IMR-90 (cell line): Measurements from ENCODE around the gene CDYL2. TPM values are rescaled to one million over a fixed set of nuclear protein-coding genes. Genes with fewer than 3 reads are reported as not detected.

Source experiments
- ATAC-seq: fragments of 200-7000 bp; cut with Tn5 transposase; 2 replicates; pipeline ENCODE4 v1.9.1; 2020; ENCODE audit warnings: low read depth, mild to moderate bottlenecking, moderate library complexity
- BruUV-seq: library from RNA; stranded (reverse); fragments of 400-500 nt; replicated peaks from 2 replicates; lab custom pipeline; 2021; lab: Mats Ljungman, UMichigan
- CTCF ChIA-PET: fragments of 300-600 bp; formaldehyde crosslinking; extraction: SDS; loops from one replicate; lab custom pipeline; 2021; ENCODE audit warnings: antibody characterized with exemption; lab: Yijun Ruan, JAX
- POLR2A ChIA-PET: fragments of 300-600 bp; sonication (Branson Sonifier 250); formaldehyde crosslinking; loops from one replicate; lab custom pipeline; 2022; ENCODE audit warnings: antibody characterized with exemption; ENCODE audit not compliant: unreplicated experiment; lab: Charles Lee
- DNase-seq: peaks from one replicate; pipeline ENCODE4 v3.0.0; 2013
- H2AFZ ChIP-seq: replicated peaks from 2 replicates; pipeline ENCODE3; 2013; ENCODE audit warnings: low read length, mild to moderate bottlenecking; ENCODE audit not compliant: poor library complexity
- H2AK5ac ChIP-seq: 2 replicates; pipeline ENCODE4 v1.6.1; 2013; ENCODE audit warnings: low read depth, low read length, inconsistent platforms
- H2AK9ac ChIP-seq: replicated peaks from 2 replicates; pipeline ENCODE3; 2013; ENCODE audit warnings: mild to moderate bottlenecking, low read depth, low read length, moderate library complexity; ENCODE audit not compliant: poor library complexity
- H2BK120ac ChIP-seq: 2 replicates; pipeline ENCODE4 v1.6.1; 2013; ENCODE audit warnings: low read depth, low read length, inconsistent platforms
- H2BK15ac ChIP-seq: 3 replicates; pipeline ENCODE4 v1.6.1; 2013; ENCODE audit warnings: low read depth, low read length, inconsistent platforms
- H2BK20ac ChIP-seq: 2 replicates; pipeline ENCODE4 v1.6.1; 2013; ENCODE audit warnings: low read depth, mild to moderate bottlenecking, inconsistent platforms, low read length, moderate library complexity
- H2BK5ac ChIP-seq: 2 replicates; pipeline ENCODE4 v1.6.1; 2013; ENCODE audit warnings: mild to moderate bottlenecking, low read depth, low read length, inconsistent platforms; ENCODE audit not compliant: poor library complexity, severe bottlenecking
- H3K14ac ChIP-seq: replicated peaks from 2 replicates; pipeline ENCODE4 v1.6.1; 2013; ENCODE audit warnings: low read depth, low read length, inconsistent platforms
- H3K18ac ChIP-seq: 2 replicates; pipeline ENCODE4 v1.6.1; 2013; ENCODE audit warnings: low read depth, low read length, control low read depth
- H3K23ac ChIP-seq: 2 replicates; pipeline ENCODE4 v1.6.1; 2013; ENCODE audit warnings: low read depth, low read length, inconsistent platforms
- H3K27ac ChIP-seq: 2 replicates; pipeline ENCODE4 v1.5.1; 2013; ENCODE audit warnings: mild to moderate bottlenecking, control low read depth, low read length; ENCODE audit not compliant: insufficient read depth
- H3K27me3 ChIP-seq: 2 replicates; pipeline ENCODE4 v1.6.1; 2013; ENCODE audit warnings: low read length; ENCODE audit not compliant: control insufficient read depth, insufficient read depth
- H3K36me3 ChIP-seq: 2 replicates; pipeline ENCODE4 v1.6.1; 2013; ENCODE audit warnings: low read length, mixed read lengths; ENCODE audit not compliant: control insufficient read depth, insufficient read depth
- H3K4ac ChIP-seq: 2 replicates; pipeline ENCODE4 v1.6.1; 2013; ENCODE audit warnings: low read depth, low read length, inconsistent platforms
- H3K4me1 ChIP-seq: 2 replicates; pipeline ENCODE4 v1.6.1; 2013; ENCODE audit warnings: low read length, mixed read lengths; ENCODE audit not compliant: control insufficient read depth, insufficient read depth
- H3K4me2 ChIP-seq: 2 replicates; pipeline ENCODE4 v1.6.1; 2013; ENCODE audit warnings: low read depth, mild to moderate bottlenecking, control low read depth, low read length, moderate library complexity
- H3K4me3 ChIP-seq: 2 replicates; pipeline ENCODE4 v1.5.1; 2013; ENCODE audit warnings: low read depth, mild to moderate bottlenecking, control low read depth, low read length, moderate library complexity; ENCODE audit not compliant: insufficient read depth
- H3K56ac ChIP-seq: 2 replicates; pipeline ENCODE4 v1.6.1; 2013; ENCODE audit warnings: low read length, inconsistent platforms; ENCODE audit not compliant: insufficient read depth; ENCODE audit errors: extremely low read depth
- H3K79me1 ChIP-seq, 2 experiments: 2 replicates each; pipeline ENCODE4 v1.6.1; 2013; ENCODE audit warnings: low read length in 2 of 2, inconsistent platforms in 1 of 2, low read depth in 1 of 2
- H3K9ac ChIP-seq: 2 replicates; pipeline ENCODE4 v1.6.1; 2013; ENCODE audit warnings: low read depth, low read length, control low read depth
- H3K9me1 ChIP-seq: 2 replicates; pipeline ENCODE4 v1.6.1; 2013; ENCODE audit warnings: low read length, inconsistent platforms; ENCODE audit not compliant: insufficient read depth
- H3K9me3 ChIP-seq: 2 replicates; pipeline ENCODE4 v1.6.1; 2013; ENCODE audit warnings: low read length; ENCODE audit not compliant: control insufficient read depth, insufficient read depth
- H4K20me1 ChIP-seq: 2 replicates; pipeline ENCODE4 v1.6.1; 2013; ENCODE audit warnings: low read length, inconsistent platforms; ENCODE audit not compliant: insufficient read depth
- H4K5ac ChIP-seq: 2 replicates; pipeline ENCODE4 v1.6.1; 2013; ENCODE audit warnings: mild to moderate bottlenecking, low read depth, low read length, control low read depth
- H4K8ac ChIP-seq, 2 experiments: 2 replicates each; pipeline ENCODE4 v1.6.1; 2013; ENCODE audit warnings: low read depth in 2 of 2, low read length in 2 of 2, control low read depth in 1 of 2, inconsistent platforms in 1 of 2
- H4K91ac ChIP-seq: 2 replicates; pipeline ENCODE4 v1.6.1; 2013; ENCODE audit warnings: low read depth, low read length, inconsistent platforms; ENCODE audit not compliant: insufficient read depth
- CTCF ChIP-seq: conservative IDR thresholded peaks from 2 replicates; pipeline ENCODE4 v1.5.1; 2012; ENCODE audit warnings: mild to moderate bottlenecking, low read depth, low read length, improper control_type of control experiment
- FOS ChIP-seq: fragments of 150-350 bp; IDR thresholded peaks from 2 replicates; pipeline ENCODE4 v1.6.1; 2016; ENCODE audit warnings: low read depth, low read length
- MAZ ChIP-seq: IDR thresholded peaks from 2 replicates; pipeline ENCODE4 v1.6.1; 2012; ENCODE audit warnings: low read depth, mild to moderate bottlenecking, low read length, improper control_type of control experiment, moderate library complexity, borderline replicate concordance
- MXI1 ChIP-seq: IDR thresholded peaks from 2 replicates; pipeline ENCODE4 v1.6.1; 2012; ENCODE audit warnings: low read depth, mild to moderate bottlenecking, low read length, moderate library complexity, borderline replicate concordance
- POLR2A ChIP-seq: IDR thresholded peaks from 2 replicates; pipeline ENCODE4 v1.6.1; 2012; ENCODE audit warnings: mild to moderate bottlenecking, low read depth, low read length
- RAD21 ChIP-seq: IDR thresholded peaks from 2 replicates; pipeline ENCODE4 v1.6.1; 2012; ENCODE audit warnings: low read length, improper control_type of control experiment
- RCOR1 ChIP-seq: IDR thresholded peaks from 2 replicates; pipeline ENCODE4 v1.6.1; 2012; ENCODE audit warnings: mild to moderate bottlenecking, low read length, improper control_type of control experiment; ENCODE audit not compliant: insufficient replicate concordance
- RFX5 ChIP-seq: IDR thresholded peaks from 2 replicates; pipeline ENCODE4 v1.8.0; 2012; ENCODE audit warnings: low read depth, mild to moderate bottlenecking, low read length, moderate library complexity
- SMC3 ChIP-seq: fragments of 150-350 bp; IDR thresholded peaks from 2 replicates; pipeline ENCODE4 v1.6.1; 2016; ENCODE audit warnings: low read depth, mild to moderate bottlenecking, antibody characterized with exemption, low read length, moderate library complexity
- WGBS, 2 experiments: methylation state at CpG; one replicate each; pipeline versions ENCODE4 v1.1.5 to v1.1.7; 2013; ENCODE audit warnings: missing lambda C conversion rate in 2 of 2; ENCODE audit not compliant: insufficient read length in 1 of 2; ENCODE audit errors: extremely low coverage in 2 of 2; 5-methylcytosine and 5-hydroxymethylcytosine counted together
- dilution Hi-C: fragments of 300-500 bp; cut with HindIII; formaldehyde crosslinking; loops from one replicate; pipeline ENCODE4 v1.14.3; 2018; ENCODE audit warnings: low sequenced_read_pairs; ENCODE audit not compliant: unreplicated experiment
- in situ Hi-C: fragments of 300-500 bp; cut with MboI; formaldehyde crosslinking; loops from 3 replicates; pipeline ENCODE4 v1.14.3; 2019; ENCODE audit warnings: low sequenced_read_pairs, inconsistent platforms, mixed read lengths
- intact Hi-C: fragments of 100-400 bp; cut with micrococcal nuclease; formaldehyde crosslinking; loops from 2 replicates; pipeline ENCODE4 v1.10.0; 2022
- polyA plus RNA-seq, 3 experiments: library from polyadenylated mRNA; depleted of rRNA; stranded (reverse); fragments of >200 nt; gene quantifications; 2 replicates each; pipeline ENCODE4 v1.2.3, GENCODE V29; 2012; ENCODE audit warnings: low replicate concordance in 1 of 3
- total RNA-seq: library from RNA; depleted of rRNA; stranded (reverse); fragments of >200 nt; gene quantifications from 2 replicates; pipeline ENCODE4 v1.2.3, GENCODE V29; 2012

CDYL2 gene
- total and polyA plus RNA-seq, 2 of the 4 experiments (the other 2 are of a cell fraction): 1.2 to 3.9 TPM

GRCh38 chr16:80802902-80803301 lies 1.5 kb downstream of the CDYL2 start:
- Histone ChIP-seq H3K27me3 (no peaks in the 10 kb centered on the region), H3K4me1 (no peaks in the 10 kb centered on the region; the same call in 1 of the 2 replicates), H3K56ac (no peak overlapping the region), H3K4me3 (peak overlapping the region; percentile 7; the same call in 1 of the 2 replicates), H3K9ac (no peak overlapping the region), H2AK9ac (no peak overlapping the region), H3K9me3 (no peaks in the 10 kb centered on the region), H3K23ac (no peak overlapping the region), H4K5ac (no peak overlapping the region), H4K91ac (no peak overlapping the region), H2BK20ac (no peak overlapping the region), H2BK5ac (no peak overlapping the region), H4K20me1 (no peaks in the 10 kb centered on the region), H3K9me1 (peaks cover 13% of the 10 kb centered on the region; the same call in 1 of the 2 replicates), H3K27ac (no peak overlapping the region), H3K18ac (no peak overlapping the region), H2AFZ (peak overlapping the region; percentile 12), H4K8ac (no peak overlapping the region), H2BK120ac (no peak overlapping the region), H2AK5ac (peak overlapping the region; percentile 4; the same call in 1 of the 2 replicates), H3K79me1 (peaks cover 0 to 10% of the 10 kb centered on the region in 2 experiments; a peak in 1 of 4 replicates), H2BK15ac (no peak overlapping the region), H3K36me3 (no peaks in the 10 kb centered on the region), H3K4me2 (no peak overlapping the region), H3K4ac (no peak overlapping the region), H3K14ac (no peak overlapping the region)
- ChIA-PET POLR2A (no interaction called here), CTCF (no interaction called here)
- in situ Hi-C loops: loop anchor here (25.0 kb wide), 1 partner anchor 266 kb away; the partner anchor contains the start of gene DYNLRB2
- no peak for DNase-seq
- no TSS peak for BruUV-seq
- intact Hi-C loops: no loop called here
- ATAC-seq: no peak
- 83% methylated on average over 2 of the region's 7 CpGs; no CpG with 5 or more reads in 1 of the 2 experiments for WGBS, 2 experiments
- no peak for TF ChIP-seq RCOR1
- no peak for TF ChIP-seq FOS
- TF ChIP-seq RAD21: no peak
- TF ChIP-seq MAZ: no peak
- TF ChIP-seq MXI1: no peak
- TF ChIP-seq RFX5: no peak
- TF ChIP-seq SMC3: no peak
- no peak for TF ChIP-seq CTCF
- TF ChIP-seq POLR2A: no peak
- dilution Hi-C loops: no loop called here
